Measurements from ENCODE around the gene NUMB.

- TF ChIP-seq CTCF (IDR thresholded peaks at IDR 0.05) (no peak), ZFX (IDR thresholded peaks at IDR 0.05; ENCODE audit: borderline replicate concordance) (no peak)
Measured at GRCh38 chr14:73432124-73432523, 26.2 kb downstream of the NUMB start.
